ENCODE measurements around the gene CCDC107.

DNA sequence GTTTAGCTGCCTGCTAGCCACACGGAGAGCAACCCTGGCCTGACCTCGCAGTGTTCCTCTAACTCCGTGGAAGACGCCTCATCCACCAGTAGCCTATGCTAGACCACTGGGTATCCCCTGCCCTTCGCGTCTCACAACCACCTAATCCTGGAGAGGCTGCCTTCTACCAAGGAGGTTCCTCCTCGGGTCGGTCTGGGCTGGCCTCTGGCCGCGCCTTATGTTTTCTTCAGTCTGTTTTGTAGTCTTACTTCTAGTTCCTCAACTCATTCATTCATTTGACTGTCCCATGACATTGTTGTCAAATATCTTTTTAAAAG, 33.2 kb downstream of the CCDC107 start:
- TF ChIP-seq CTCF (IDR thresholded peaks at IDR 0.05; ENCODE audit: low read depth, low read length) (no peak), EZH2phosphoT487 (IDR thresholded peaks at IDR 0.05; ENCODE audit: low read depth) (no peak)

All from OCI-LY3 (cell line).